IMR-90 (cell line): ENCODE results near the gene OPCML. TPM values are rescaled to one million over a fixed set of nuclear protein-coding genes. Genes with fewer than 3 reads are reported as not detected.

Source experiments
- ATAC-seq: fragments of 200-7000 bp; cut with Tn5 transposase; 2 replicates; pipeline ENCODE4 v1.9.1; 2020; ENCODE audit warnings: low read depth, mild to moderate bottlenecking, moderate library complexity
- BruUV-seq: library from RNA; stranded (reverse); fragments of 400-500 nt; replicated peaks from 2 replicates; lab custom pipeline; 2021; lab: Mats Ljungman, UMichigan
- CTCF ChIA-PET: fragments of 300-600 bp; formaldehyde crosslinking; extraction: SDS; loops from one replicate; lab custom pipeline; 2021; ENCODE audit warnings: antibody characterized with exemption; lab: Yijun Ruan, JAX
- POLR2A ChIA-PET: fragments of 300-600 bp; sonication (Branson Sonifier 250); formaldehyde crosslinking; loops from one replicate; lab custom pipeline; 2022; ENCODE audit warnings: antibody characterized with exemption; ENCODE audit not compliant: unreplicated experiment; lab: Charles Lee
- DNase-seq: peaks from one replicate; pipeline ENCODE4 v3.0.0; 2013
- H2AFZ ChIP-seq: replicated peaks from 2 replicates; pipeline ENCODE3; 2013; ENCODE audit warnings: low read length, mild to moderate bottlenecking; ENCODE audit not compliant: poor library complexity
- H2AK5ac ChIP-seq: 2 replicates; pipeline ENCODE4 v1.6.1; 2013; ENCODE audit warnings: low read depth, low read length, inconsistent platforms
- H2AK9ac ChIP-seq: replicated peaks from 2 replicates; pipeline ENCODE3; 2013; ENCODE audit warnings: mild to moderate bottlenecking, low read depth, low read length, moderate library complexity; ENCODE audit not compliant: poor library complexity
- H2BK120ac ChIP-seq: 2 replicates; pipeline ENCODE4 v1.6.1; 2013; ENCODE audit warnings: low read depth, low read length, inconsistent platforms
- H2BK15ac ChIP-seq: 3 replicates; pipeline ENCODE4 v1.6.1; 2013; ENCODE audit warnings: low read depth, low read length, inconsistent platforms
- H2BK20ac ChIP-seq: 2 replicates; pipeline ENCODE4 v1.6.1; 2013; ENCODE audit warnings: low read depth, mild to moderate bottlenecking, inconsistent platforms, low read length, moderate library complexity
- H2BK5ac ChIP-seq: 2 replicates; pipeline ENCODE4 v1.6.1; 2013; ENCODE audit warnings: mild to moderate bottlenecking, low read depth, low read length, inconsistent platforms; ENCODE audit not compliant: poor library complexity, severe bottlenecking
- H3K14ac ChIP-seq: replicated peaks from 2 replicates; pipeline ENCODE4 v1.6.1; 2013; ENCODE audit warnings: low read depth, low read length, inconsistent platforms
- H3K18ac ChIP-seq: 2 replicates; pipeline ENCODE4 v1.6.1; 2013; ENCODE audit warnings: low read depth, low read length, control low read depth
- H3K23ac ChIP-seq: 2 replicates; pipeline ENCODE4 v1.6.1; 2013; ENCODE audit warnings: low read depth, low read length, inconsistent platforms
- H3K27ac ChIP-seq: 2 replicates; pipeline ENCODE4 v1.5.1; 2013; ENCODE audit warnings: mild to moderate bottlenecking, control low read depth, low read length; ENCODE audit not compliant: insufficient read depth
- H3K27me3 ChIP-seq: 2 replicates; pipeline ENCODE4 v1.6.1; 2013; ENCODE audit warnings: low read length; ENCODE audit not compliant: control insufficient read depth, insufficient read depth
- H3K36me3 ChIP-seq: 2 replicates; pipeline ENCODE4 v1.6.1; 2013; ENCODE audit warnings: low read length, mixed read lengths; ENCODE audit not compliant: control insufficient read depth, insufficient read depth
- H3K4ac ChIP-seq: 2 replicates; pipeline ENCODE4 v1.6.1; 2013; ENCODE audit warnings: low read depth, low read length, inconsistent platforms
- H3K4me1 ChIP-seq: 2 replicates; pipeline ENCODE4 v1.6.1; 2013; ENCODE audit warnings: low read length, mixed read lengths; ENCODE audit not compliant: control insufficient read depth, insufficient read depth
- H3K4me2 ChIP-seq: 2 replicates; pipeline ENCODE4 v1.6.1; 2013; ENCODE audit warnings: low read depth, mild to moderate bottlenecking, control low read depth, low read length, moderate library complexity
- H3K4me3 ChIP-seq: 2 replicates; pipeline ENCODE4 v1.5.1; 2013; ENCODE audit warnings: low read depth, mild to moderate bottlenecking, control low read depth, low read length, moderate library complexity; ENCODE audit not compliant: insufficient read depth
- H3K56ac ChIP-seq: 2 replicates; pipeline ENCODE4 v1.6.1; 2013; ENCODE audit warnings: low read length, inconsistent platforms; ENCODE audit not compliant: insufficient read depth; ENCODE audit errors: extremely low read depth
- H3K79me1 ChIP-seq, 2 experiments: 2 replicates each; pipeline ENCODE4 v1.6.1; 2013; ENCODE audit warnings: low read length in 2 of 2, inconsistent platforms in 1 of 2, low read depth in 1 of 2
- H3K9ac ChIP-seq: 2 replicates; pipeline ENCODE4 v1.6.1; 2013; ENCODE audit warnings: low read depth, low read length, control low read depth
- H3K9me1 ChIP-seq: 2 replicates; pipeline ENCODE4 v1.6.1; 2013; ENCODE audit warnings: low read length, inconsistent platforms; ENCODE audit not compliant: insufficient read depth
- H3K9me3 ChIP-seq: 2 replicates; pipeline ENCODE4 v1.6.1; 2013; ENCODE audit warnings: low read length; ENCODE audit not compliant: control insufficient read depth, insufficient read depth
- H4K20me1 ChIP-seq: 2 replicates; pipeline ENCODE4 v1.6.1; 2013; ENCODE audit warnings: low read length, inconsistent platforms; ENCODE audit not compliant: insufficient read depth
- H4K5ac ChIP-seq: 2 replicates; pipeline ENCODE4 v1.6.1; 2013; ENCODE audit warnings: mild to moderate bottlenecking, low read depth, low read length, control low read depth
- H4K8ac ChIP-seq, 2 experiments: 2 replicates each; pipeline ENCODE4 v1.6.1; 2013; ENCODE audit warnings: low read depth in 2 of 2, low read length in 2 of 2, control low read depth in 1 of 2, inconsistent platforms in 1 of 2
- H4K91ac ChIP-seq: 2 replicates; pipeline ENCODE4 v1.6.1; 2013; ENCODE audit warnings: low read depth, low read length, inconsistent platforms; ENCODE audit not compliant: insufficient read depth
- BHLHE40 ChIP-seq: fragments of 150-350 bp; IDR thresholded peaks from 2 replicates; pipeline ENCODE4 v1.6.1; 2016; ENCODE audit warnings: mild to moderate bottlenecking, low read depth, low read length
- CEBPB ChIP-seq: IDR thresholded peaks from 2 replicates; pipeline ENCODE4 v1.6.1; 2012; ENCODE audit warnings: low read depth, low read length, improper control_type of control experiment
- CHD1 ChIP-seq: IDR thresholded peaks from 2 replicates; pipeline ENCODE4 v1.6.1; 2012; ENCODE audit warnings: low read depth, low read length, improper control_type of control experiment
- ELK1 ChIP-seq: fragments of 150-350 bp; IDR thresholded peaks from 2 replicates; pipeline ENCODE4 v1.6.1; 2016; ENCODE audit warnings: low read depth, mild to moderate bottlenecking, low read length, moderate library complexity, borderline replicate concordance
- FOS ChIP-seq: fragments of 150-350 bp; IDR thresholded peaks from 2 replicates; pipeline ENCODE4 v1.6.1; 2016; ENCODE audit warnings: low read depth, low read length
- MAFK ChIP-seq: IDR thresholded peaks from 2 replicates; pipeline ENCODE4 v1.6.1; 2012; ENCODE audit warnings: low read depth, low read length, improper control_type of control experiment
- MAZ ChIP-seq: IDR thresholded peaks from 2 replicates; pipeline ENCODE4 v1.6.1; 2012; ENCODE audit warnings: low read depth, mild to moderate bottlenecking, low read length, improper control_type of control experiment, moderate library complexity, borderline replicate concordance
- MXI1 ChIP-seq: IDR thresholded peaks from 2 replicates; pipeline ENCODE4 v1.6.1; 2012; ENCODE audit warnings: low read depth, mild to moderate bottlenecking, low read length, moderate library complexity, borderline replicate concordance
- NFE2L2 ChIP-seq: fragments of 150-350 bp; IDR thresholded peaks from 2 replicates; pipeline ENCODE4 v1.6.1; 2016; ENCODE audit warnings: low read depth, mild to moderate bottlenecking, low read length
- POLR2A ChIP-seq: IDR thresholded peaks from 2 replicates; pipeline ENCODE4 v1.6.1; 2012; ENCODE audit warnings: mild to moderate bottlenecking, low read depth, low read length
- RAD21 ChIP-seq: IDR thresholded peaks from 2 replicates; pipeline ENCODE4 v1.6.1; 2012; ENCODE audit warnings: low read length, improper control_type of control experiment
- RCOR1 ChIP-seq: IDR thresholded peaks from 2 replicates; pipeline ENCODE4 v1.6.1; 2012; ENCODE audit warnings: mild to moderate bottlenecking, low read length, improper control_type of control experiment; ENCODE audit not compliant: insufficient replicate concordance
- RFX5 ChIP-seq: IDR thresholded peaks from 2 replicates; pipeline ENCODE4 v1.8.0; 2012; ENCODE audit warnings: low read depth, mild to moderate bottlenecking, low read length, moderate library complexity
- SMC3 ChIP-seq: fragments of 150-350 bp; IDR thresholded peaks from 2 replicates; pipeline ENCODE4 v1.6.1; 2016; ENCODE audit warnings: low read depth, mild to moderate bottlenecking, antibody characterized with exemption, low read length, moderate library complexity
- USF2 ChIP-seq: fragments of 150-350 bp; IDR thresholded peaks from 2 replicates; pipeline ENCODE4 v1.6.1; 2017; ENCODE audit warnings: mild to moderate bottlenecking, antibody characterized with exemption, low read length, low read depth
- WGBS, 2 experiments: methylation state at CpG; one replicate each; pipeline versions ENCODE4 v1.1.5 to v1.1.7; 2013; ENCODE audit warnings: missing lambda C conversion rate in 2 of 2; ENCODE audit not compliant: insufficient read length in 1 of 2; ENCODE audit errors: extremely low coverage in 2 of 2; 5-methylcytosine and 5-hydroxymethylcytosine counted together
- dilution Hi-C: fragments of 300-500 bp; cut with HindIII; formaldehyde crosslinking; loops from one replicate; pipeline ENCODE4 v1.14.3; 2018; ENCODE audit warnings: low sequenced_read_pairs; ENCODE audit not compliant: unreplicated experiment
- in situ Hi-C: fragments of 300-500 bp; cut with MboI; formaldehyde crosslinking; loops from 3 replicates; pipeline ENCODE4 v1.14.3; 2019; ENCODE audit warnings: low sequenced_read_pairs, inconsistent platforms, mixed read lengths
- intact Hi-C: fragments of 100-400 bp; cut with micrococcal nuclease; formaldehyde crosslinking; loops from 2 replicates; pipeline ENCODE4 v1.10.0; 2022
- polyA plus RNA-seq, 3 experiments: library from polyadenylated mRNA; depleted of rRNA; stranded (reverse); fragments of >200 nt; gene quantifications; 2 replicates each; pipeline ENCODE4 v1.2.3, GENCODE V29; 2012; ENCODE audit warnings: low replicate concordance in 1 of 3
- total RNA-seq: library from RNA; depleted of rRNA; stranded (reverse); fragments of >200 nt; gene quantifications from 2 replicates; pipeline ENCODE4 v1.2.3, GENCODE V29; 2012
- TF ChIP-seq, protein P1 (sequence below): conservative IDR thresholded peaks from 2 replicates; pipeline ENCODE4 v1.5.1; 2012; ENCODE audit warnings: mild to moderate bottlenecking, low read depth, low read length, improper control_type of control experiment

OPCML gene
- total and polyA plus RNA-seq, 2 of the 4 experiments (the other 2 are of a cell fraction): under 0.01 to 2.6 TPM

DNA sequence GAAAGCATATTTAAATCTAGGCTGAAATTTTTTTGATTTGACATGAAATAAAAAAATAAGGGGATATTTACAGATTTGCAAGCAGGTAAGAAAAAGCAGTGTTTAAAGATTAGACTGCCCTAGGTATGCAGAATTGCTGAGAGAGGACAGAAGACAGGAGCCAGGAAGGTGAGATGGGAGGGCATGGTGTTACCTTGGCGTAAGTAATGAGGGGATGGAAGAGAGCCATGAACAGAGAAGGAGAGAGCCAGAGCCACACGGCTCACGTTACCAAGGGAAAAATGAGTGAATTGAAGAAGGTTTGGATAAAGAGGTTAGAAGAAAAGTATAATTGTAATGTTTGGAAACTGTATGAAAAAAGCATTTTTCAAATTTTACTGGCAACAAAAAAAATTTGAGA lies 904.3 kb downstream of the OPCML start:
- no peak for DNase-seq
- no peak overlapping the region for H3K23ac ChIP-seq
- no peak overlapping the region for H2BK5ac ChIP-seq
- no peak for ATAC-seq
- H2BK20ac ChIP-seq: no peak overlapping the region
- peaks cover 3% of the 10 kb centered on the region for H3K4me1 ChIP-seq
- H3K4me2 ChIP-seq: no peak overlapping the region
- no peak overlapping the region for H2BK15ac ChIP-seq
- H3K36me3 ChIP-seq: no peaks in the 10 kb centered on the region
- TF ChIP-seq RCOR1 (no peak), CHD1 (no peak), CEBPB (no peak), RFX5 (no peak), BHLHE40 (no peak), MXI1 (no peak), MAZ (no peak), SMC3 (no peak), ELK1 (no peak), FOS (no peak), MAFK (no peak), NFE2L2 (no peak), POLR2A (no peak), RAD21 (no peak), USF2 (no peak)
- TF ChIP-seq, protein P1, sequence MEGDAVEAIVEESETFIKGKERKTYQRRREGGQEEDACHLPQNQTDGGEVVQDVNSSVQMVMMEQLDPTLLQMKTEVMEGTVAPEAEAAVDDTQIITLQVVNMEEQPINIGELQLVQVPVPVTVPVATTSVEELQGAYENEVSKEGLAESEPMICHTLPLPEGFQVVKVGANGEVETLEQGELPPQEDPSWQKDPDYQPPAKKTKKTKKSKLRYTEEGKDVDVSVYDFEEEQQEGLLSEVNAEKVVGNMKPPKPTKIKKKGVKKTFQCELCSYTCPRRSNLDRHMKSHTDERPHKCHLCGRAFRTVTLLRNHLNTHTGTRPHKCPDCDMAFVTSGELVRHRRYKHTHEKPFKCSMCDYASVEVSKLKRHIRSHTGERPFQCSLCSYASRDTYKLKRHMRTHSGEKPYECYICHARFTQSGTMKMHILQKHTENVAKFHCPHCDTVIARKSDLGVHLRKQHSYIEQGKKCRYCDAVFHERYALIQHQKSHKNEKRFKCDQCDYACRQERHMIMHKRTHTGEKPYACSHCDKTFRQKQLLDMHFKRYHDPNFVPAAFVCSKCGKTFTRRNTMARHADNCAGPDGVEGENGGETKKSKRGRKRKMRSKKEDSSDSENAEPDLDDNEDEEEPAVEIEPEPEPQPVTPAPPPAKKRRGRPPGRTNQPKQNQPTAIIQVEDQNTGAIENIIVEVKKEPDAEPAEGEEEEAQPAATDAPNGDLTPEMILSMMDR: no peak
- H3K27me3 ChIP-seq: no peaks in the 10 kb centered on the region
- intact Hi-C loops (no loop called here), dilution Hi-C loops (no loop called here), in situ Hi-C loops (no loop called here)
- H2AFZ ChIP-seq: no peak overlapping the region
- H3K4me3 ChIP-seq: no peak overlapping the region
- H3K56ac ChIP-seq: no peak overlapping the region
- no peak overlapping the region for H2AK5ac ChIP-seq
- H4K91ac ChIP-seq: no peak overlapping the region
- H2BK120ac ChIP-seq: no peak overlapping the region
- POLR2A ChIA-PET: no interaction called here
- no peak overlapping the region for H2AK9ac ChIP-seq
- no peaks in the 10 kb centered on the region for H3K9me3 ChIP-seq
- no TSS peak for BruUV-seq
- H4K20me1 ChIP-seq: no peaks in the 10 kb centered on the region
- no peak overlapping the region for H4K5ac ChIP-seq
- H3K18ac ChIP-seq: no peak overlapping the region
- CTCF ChIA-PET: no interaction called here
- H3K9ac ChIP-seq: no peak overlapping the region
- H3K79me1 ChIP-seq: no peaks in the 10 kb centered on the region
- no peak overlapping the region for H3K14ac ChIP-seq
- H4K8ac ChIP-seq: no peak overlapping the region
- 96% methylated on average over 2 of the region's 3 CpGs; no CpG with 5 or more reads in 1 of the 2 experiments for WGBS, 2 experiments
- H3K27ac ChIP-seq: no peak overlapping the region
- no peaks in the 10 kb centered on the region; the same call in 1 of the 2 replicates for H3K9me1 ChIP-seq
- no peak overlapping the region for H3K4ac ChIP-seq
